GM18858 (cell line): ENCODE data around the gene TIAM1.

Experiments
- ATAC-seq: cut with Tn5 transposase; IDR thresholded peaks from one replicate; pipeline ENCODE4 v1.9.1; 2021; ENCODE audit not compliant: unreplicated experiment

Gene TIAM1

DNA sequence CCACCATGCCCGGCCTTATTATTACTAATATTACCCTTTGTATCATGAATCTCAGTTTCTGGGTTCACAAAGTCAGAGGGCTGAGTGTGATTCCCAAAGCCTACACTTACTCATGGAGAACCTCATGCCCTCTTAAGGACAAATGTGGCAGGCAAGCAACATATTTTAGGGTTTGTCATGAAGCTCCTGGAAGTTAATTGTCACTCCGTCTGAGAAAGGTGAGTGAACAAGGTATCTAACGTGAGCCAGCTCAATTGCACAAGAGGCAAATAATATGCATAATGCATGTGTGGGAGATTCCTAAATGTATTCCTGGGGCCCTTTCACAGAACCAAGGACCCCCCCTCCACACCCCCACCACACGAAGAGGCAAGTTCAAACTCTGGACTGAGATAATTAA lies 10.1 kb upstream of the TIAM1 start:
- no peak for ATAC-seq

DNA sequence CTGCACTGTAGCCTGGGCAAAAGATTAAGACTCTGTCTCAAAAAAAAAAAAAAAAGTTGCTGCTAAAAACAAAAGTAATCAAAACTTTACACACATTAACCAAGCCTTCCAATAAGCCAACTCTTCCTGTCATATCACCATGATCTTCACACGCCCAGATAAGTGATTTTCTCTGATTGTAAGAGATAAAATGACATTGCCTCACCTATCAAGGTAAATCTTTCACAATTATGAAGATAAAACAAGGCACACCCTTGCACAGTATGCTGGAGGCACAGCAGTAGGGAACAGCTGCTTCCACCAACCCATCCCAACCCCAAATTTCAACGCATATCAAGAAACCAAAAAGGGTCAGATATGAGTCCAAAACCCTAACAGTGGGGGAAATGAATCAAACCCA lies 8.8 kb upstream of the TIAM1 start:
- no peak for ATAC-seq

DNA sequence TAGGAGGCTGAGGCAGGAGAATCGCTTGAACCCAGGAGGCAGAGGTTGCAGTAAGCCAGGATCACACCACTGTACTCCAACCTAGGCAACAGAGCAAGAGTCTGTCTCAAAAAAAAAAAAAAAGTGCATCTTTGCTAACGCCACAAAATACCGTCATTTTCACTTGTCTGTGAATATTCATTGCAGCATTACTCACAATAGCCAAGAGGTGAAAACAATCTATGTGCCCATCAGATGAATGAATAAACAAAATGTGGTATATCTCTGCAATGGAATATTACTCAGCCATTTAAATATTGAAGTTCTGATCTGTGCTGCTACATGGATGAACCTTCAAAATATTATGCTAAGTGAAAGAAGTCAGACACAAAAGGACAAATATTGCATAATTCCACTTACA lies 7.9 kb upstream of the TIAM1 start:
- ATAC-seq = no peak

DNA sequence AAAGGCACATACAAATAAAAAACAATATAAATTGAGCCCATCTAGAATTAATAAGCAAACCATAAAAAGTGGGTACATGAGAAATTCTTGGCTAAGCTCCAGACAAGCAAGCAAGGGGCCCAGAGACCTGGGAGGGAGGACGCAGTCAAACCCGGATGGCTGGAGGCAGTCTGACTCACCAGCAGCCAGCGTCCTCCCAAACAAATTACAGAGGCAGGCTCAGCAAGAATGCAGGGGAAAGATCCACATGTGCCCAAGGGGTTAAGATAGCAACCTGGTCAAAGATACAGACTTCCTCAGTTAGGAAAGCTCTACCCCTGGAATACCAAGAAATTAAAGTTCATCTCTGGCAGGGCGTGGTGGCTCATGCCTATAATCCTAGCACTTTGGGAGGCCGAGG lies 7.4 kb upstream of the TIAM1 start:
- no peak for ATAC-seq

DNA sequence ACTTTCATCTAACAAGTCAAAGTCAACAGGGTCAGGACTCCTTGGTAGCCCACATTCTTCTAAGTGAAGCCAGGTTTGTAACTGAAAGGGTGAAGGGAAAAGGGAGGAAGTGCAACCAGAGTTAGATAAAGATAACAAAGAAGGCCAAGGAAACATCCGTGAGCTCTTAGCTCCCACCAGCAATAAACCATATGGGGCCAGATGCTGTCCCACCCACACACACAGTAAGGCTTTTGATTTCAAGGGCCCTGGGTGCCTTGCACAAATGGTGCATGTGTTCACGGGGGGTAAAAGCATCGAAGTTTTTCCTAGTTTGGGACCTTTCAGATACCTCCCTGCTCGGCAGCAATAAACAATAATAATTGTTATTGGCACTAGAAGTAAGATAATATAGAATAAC lies 5.1 kb upstream of the TIAM1 start:
- no peak for ATAC-seq

DNA sequence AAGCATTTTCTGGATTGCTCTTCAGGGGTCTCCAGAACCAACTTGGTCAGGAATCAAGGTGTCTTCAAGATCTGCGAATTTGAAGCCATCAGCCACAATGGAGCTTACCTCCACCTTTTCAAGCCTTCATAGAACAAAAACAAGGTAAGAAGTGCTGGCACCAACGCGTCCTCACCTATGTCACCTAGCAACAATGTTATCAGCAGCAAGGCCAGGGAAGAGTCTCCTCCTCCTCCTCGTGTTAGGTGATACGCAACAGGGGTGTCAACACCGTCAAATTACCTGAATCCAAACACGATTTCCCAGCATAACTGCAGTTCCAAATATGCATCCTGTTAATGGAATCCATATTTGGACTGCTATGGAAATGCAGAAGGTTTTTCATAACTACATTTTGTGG lies 4.1 kb upstream of the TIAM1 start:
- ATAC-seq = no peak

DNA sequence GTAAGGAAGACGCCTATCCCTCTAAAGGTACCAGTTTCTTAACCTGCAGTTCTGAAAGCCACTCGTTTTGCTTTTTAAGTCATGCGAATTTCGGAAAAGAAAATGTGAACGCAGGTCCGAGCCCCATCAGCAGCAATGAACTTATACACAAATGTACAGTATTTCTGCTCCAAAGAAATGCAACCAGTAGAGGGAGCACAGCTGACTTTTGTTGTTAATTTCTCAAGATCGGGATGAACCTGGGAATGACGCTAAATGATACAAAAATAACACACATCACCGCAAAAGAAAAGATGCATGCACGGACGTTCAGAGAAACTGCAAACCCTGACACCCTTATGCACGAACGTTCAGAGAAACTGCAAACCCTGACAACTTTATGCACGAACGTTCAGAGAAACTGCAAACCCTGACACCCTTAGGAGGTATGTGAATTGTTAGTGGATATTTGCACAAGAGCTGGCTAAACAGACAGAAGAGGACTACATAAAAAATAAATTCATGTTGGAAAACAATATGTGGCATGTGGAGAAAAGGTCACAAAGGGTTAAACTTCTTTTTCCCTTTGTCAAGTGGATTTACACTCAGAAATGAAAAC lies 3.5 kb upstream of the TIAM1 start:
- no peak for ATAC-seq

DNA sequence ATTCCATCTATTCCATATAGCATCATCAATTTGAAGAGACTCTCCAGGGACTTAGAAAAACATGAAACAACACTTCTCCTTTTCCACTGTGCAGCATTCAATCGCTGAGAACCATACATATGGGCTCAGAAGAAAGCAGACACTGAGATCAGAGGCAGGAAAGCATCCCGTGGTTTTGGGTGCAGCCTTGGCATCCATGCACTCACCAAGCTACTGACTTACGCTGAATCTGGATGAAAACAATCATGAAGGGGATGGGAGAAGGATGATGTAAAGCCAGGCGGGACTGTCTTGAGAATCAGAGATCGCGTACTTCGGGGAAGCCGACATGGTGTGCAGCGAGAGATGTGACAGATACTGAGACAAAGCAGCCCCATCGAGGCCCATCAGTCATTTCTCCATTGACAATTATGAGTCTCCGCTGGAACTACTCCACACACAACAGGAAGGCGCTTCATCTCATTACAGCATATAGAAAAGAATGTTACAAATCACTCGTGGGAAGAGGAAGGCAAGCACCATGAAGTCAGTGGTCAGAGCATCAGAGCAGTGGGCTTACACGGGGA lies 2.3 kb upstream of the TIAM1 start:
- no peak for ATAC-seq

DNA sequence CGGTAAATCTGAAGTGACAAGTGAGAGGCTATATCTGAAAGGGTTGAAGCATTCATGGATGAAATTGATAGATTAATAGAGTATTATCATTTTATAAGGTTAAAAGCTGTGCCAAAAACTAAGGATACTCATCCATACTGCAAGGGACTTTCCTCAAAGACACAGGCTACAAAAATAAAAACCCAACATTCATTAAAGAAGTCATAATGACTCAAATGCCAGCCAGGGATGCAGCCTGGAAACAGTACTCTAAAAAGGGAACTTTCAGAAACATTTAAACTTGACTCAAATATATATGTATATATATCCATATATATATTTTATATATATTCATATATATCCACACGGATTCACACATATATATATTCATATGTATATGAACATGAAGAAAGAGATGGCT lies 1.1 kb upstream of the TIAM1 start:
- no peak for ATAC-seq

DNA sequence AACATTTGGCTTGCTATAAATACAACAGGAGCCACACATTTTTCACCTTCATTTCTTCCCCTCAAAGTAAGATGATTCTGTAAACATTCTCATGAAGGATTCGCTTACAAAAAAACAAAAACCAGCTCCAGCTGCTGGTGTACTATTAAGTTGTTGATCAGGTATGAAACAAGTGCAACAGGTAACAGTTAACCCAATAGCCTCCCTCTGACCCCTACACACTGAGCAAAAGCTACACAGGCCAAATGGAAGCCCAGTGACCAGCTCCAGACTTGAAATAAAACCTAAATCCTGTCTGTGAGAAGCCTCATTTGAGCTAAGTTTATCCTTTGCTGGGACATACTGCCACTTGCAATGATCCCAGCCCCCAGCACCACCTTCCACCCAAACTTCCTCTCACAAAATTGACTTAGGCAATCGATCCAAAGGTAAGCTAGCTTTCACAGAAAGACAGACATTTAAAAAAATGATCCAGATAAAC lies 991 bp downstream of the TIAM1 start:
- ATAC-seq = no peak

DNA sequence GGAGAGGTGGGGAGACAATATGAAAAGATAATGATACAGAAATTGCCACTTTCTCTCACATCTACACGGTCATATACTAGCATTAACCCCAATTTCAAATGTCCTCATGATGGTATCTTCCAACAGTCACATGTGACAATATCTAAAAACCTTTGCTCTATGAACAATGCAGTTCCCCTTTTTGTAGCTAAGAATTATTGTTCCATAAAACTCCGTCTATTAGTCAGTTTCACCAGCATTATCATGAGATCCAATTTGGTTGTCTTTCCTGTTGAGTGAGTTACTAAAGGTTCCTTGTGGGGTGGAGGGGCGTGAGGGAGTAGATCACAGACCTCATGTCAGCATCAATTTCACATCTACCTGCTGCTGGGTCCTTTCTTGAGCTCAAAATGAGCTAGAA lies 1.7 kb downstream of the TIAM1 start:
- ATAC-seq = no peak

DNA sequence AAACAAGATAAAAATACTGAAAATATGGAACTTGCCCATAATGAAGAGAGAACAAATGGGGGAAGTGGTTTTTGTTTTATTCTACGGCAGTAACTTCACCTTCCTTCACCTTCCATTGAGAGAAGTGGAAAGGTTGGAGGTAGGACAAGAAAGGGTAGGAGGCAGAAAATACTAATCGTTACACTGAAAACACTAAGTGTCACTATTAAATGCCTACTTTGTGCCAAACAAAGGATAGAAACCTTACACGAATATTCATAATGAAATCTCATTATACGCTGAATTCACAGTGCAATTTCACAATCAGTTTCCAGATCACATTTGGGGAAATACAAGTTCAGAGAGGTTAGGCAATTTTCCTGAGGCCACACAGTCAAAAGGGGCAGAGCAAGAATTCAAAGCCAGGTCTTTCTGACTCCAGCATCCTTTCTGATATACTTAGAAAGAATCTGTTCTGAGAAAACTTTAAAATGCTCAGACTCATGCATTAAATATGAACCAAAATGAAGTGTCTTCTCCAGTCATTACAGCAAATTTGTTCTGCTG lies 3.0 kb downstream of the TIAM1 start:
- ATAC-seq = no peak

DNA sequence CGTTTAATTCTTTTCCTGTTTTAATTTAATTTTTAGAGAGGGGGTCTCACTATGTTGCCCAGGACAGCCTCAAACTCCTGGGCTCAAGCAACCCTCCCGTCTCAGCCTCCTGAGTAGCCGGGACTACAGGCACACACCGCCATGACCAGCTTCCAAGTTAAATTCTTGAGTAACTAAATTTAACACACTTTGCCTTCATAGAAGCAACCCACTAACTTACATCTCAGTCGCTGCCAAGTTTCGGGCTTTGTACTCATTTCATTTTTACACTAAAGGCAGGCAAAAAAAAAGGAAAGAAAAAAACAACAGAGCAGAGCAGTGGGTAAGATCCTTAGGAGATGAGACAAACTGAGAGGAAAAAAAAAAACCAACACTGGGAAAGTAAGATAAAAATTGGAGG lies 3.5 kb downstream of the TIAM1 start:
- no peak for ATAC-seq

DNA sequence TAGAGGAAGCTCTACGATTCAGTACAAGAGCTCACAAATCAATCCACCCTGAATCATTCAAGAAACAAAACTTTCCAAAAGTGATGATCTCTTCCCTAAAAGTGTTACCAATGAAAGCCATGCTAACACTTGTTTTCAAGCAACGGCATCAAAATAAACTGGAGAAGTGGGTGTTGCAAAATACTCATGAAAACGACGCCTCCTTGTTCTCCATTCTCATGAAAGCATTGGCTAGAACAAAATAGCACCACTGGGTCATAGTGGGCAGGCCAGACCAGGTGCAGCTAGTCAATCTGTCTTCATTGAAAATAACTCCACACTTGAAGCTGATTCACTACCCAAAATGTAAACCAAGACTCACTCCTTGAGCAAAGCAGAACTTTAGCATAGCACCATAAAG lies 4.3 kb downstream of the TIAM1 start:
- no peak for ATAC-seq

DNA sequence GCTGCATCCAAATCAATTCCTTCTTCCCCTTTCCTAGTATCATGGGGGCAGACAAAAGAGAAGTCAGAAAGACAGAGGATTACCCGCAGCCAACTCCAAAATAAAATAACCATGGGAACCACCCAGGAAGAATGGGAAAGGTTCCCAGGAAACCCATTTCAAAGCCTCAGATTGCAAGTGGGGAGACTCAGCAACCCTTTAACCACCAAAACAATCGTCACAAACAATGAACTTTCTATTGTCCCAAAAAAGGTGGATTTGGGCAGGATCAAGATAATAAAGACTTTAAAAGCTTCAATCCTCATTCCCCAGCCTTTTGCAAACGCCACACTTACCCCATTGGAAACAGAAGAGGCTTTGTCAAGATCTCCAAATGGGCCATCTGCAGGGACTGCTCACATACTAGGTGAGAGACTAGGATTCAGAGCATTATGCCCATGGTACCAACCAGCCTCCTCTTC lies 5.1 kb downstream of the TIAM1 start:
- no peak for ATAC-seq

DNA sequence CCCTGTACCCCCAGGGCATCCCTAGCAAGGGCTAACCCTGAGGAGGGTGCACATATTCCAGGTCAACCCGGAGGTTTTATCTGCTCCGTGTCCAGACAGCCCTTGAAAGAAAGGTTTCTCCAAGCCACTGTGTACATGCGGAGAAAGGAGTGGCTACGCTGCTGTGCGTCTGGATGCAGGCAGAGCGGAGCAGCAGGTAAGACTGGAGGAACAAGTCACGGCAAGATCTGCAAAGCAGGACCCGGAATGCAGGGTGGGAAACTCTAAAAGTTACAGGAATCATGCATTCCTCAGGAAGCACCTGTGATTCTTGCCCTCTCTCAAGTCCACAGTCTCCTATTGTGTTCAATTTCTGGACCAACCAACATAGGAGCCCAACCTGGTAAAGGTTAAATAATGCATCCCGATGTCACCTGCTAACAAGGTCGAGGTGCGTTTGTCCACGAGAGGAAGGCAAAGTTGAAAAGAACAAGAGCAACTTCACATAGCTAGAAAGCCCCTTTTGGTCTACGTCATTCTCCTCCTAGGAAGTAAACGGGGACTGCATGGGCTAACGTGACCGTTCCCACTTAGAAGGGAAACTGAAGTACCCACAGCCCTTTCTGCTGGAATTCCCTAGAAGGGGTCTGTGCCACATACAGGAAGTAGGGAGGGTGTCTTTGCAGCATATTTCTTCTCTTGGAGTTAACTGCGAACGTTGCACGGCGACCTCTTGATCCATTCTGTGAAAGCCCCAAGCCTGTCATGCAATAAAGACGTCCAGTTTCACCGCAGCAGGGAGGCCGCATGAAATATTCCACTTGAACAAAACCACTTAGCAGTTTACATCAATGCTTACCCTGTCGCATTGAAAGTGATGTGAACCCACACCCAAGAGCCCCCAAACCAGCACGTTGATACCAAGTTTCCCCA lies 5.8 kb downstream of the TIAM1 start:
- no peak for ATAC-seq

DNA sequence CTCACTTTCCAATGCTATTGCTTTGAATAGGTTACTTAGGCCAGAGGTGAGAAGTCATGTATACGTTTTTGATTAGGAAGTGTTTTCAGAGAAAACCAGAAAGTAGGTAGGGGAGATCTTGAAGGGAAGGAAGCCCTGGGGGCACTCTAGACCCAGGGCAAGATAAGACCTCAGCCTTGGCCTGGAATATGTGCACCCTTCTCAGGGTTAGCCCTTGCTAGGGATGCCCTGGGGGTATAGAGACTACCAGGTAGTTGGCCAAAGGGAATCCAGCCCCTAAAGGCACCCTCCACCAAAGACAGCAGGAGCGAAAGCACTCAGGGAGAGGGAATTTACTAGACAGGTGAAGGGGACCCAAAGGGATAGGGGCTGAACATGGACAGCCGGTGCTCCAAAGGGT lies 7.0 kb downstream of the TIAM1 start:
- no peak for ATAC-seq

DNA sequence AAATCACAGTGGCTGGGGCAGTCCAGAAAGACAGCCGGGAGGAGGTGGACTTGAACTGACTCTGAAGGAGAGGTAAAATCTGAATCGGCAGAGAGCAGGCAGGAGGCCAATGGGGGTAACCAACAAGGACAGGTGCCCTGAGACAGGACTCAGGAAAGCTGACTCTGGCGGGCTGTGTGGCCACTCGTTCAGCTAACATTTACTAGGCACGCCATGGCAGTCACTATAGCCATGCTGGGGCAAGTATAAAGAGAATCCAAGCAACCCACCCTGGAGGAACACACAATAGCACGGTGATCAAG lies 7.4 kb downstream of the TIAM1 start:
- no peak for ATAC-seq

DNA sequence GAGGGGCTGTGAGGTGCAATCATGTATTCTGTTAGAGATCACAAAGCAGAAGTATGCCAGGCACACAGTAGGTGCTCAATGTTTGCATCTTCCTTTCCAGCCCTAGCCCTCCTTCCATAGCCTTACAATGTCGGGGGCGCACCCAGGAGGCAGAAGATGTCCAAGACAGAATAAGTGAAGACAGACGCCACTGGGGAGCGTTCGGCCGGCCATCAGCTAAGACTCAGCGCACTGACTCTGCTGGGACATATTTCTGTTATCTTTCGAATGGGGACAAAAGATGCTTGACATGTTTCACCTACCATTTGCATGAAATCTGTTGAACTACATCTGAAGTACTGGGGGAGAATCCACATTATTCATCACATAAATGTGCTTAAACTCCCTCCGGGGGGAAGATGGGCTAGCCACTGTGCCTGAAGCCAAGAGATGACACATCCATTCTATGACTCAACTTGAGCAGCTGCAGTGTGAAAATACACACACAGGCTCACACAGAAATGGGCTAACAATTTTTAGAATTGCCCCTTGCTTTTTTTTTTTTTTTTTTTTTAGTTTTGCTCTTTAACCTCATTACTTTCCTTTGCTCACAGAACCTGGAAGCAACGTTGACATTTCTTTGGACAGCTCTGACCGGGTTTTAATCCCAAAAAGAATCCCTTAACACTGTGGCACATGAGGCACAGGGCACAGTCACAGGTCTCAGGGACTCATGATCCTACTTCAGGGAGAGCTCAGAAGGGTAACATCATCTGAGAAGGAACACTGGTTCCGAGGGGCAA lies 7.9 kb downstream of the TIAM1 start:
- no peak for ATAC-seq

DNA sequence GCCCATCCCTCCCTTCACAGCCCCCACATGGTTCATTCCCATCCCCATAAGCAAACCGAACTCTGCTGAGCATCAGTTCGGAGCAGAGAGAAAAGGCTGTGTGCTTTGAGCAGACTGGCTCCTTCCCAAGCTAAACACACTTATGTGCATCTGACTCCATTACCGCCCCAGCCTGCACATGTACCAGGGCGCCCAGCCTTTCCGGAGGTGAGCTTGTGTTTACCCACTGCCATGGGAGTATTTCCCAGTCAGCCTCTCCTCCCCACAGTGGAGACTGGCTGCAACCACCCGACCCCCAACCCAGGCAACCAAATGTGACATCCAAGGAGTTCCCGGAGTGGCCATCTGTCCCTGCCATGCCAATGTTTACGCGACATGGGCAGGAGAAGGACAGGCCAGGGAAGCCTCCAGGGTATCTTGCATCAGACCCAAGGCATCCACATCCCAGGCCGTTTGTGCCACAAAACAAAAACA lies 9.4 kb downstream of the TIAM1 start:
- no peak for ATAC-seq

DNA sequence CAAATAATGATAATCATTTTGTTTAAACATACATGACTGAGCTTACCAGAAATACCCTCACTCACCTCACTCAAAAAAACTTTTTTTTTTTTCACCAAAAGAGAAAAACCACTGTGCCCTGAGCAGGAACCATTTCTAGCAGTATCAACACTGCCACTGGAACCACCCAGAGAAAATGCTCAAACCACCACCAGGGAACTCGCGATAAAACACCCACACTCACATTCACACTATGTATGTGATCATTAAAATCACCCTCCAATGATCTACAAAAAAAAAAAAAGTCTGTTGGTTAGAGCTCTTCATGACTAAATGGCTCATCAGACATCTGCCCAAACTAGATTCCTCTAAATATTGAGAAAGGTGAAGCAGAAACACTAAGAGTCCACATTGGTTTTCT lies 11.5 kb downstream of the TIAM1 start:
- no peak for ATAC-seq
